H1 (cell line): Measurements from ENCODE around the gene CHAT. TPM values are rescaled to one million over a fixed set of nuclear protein-coding genes. Genes with fewer than 3 reads are reported as not detected.

Source experiments
- CTCF ChIA-PET: fragments of 300-600 bp; sonication (Branson Sonifier 250); formaldehyde crosslinking; loops from one replicate; lab custom pipeline; 2021; ENCODE audit not compliant: partially characterized antibody; lab: Charles Lee
- POLR2A ChIA-PET: fragments of 300-600 bp; sonication (Branson Sonifier 250); formaldehyde crosslinking; loops from one replicate; lab custom pipeline; 2021; ENCODE audit warnings: inconsistent platforms; ENCODE audit not compliant: partially characterized antibody; lab: Charles Lee
- DNase-seq, 2 experiments: peaks; one replicate each; pipeline versions ENCODE4 v3.0.0 to v3.0.0-alpha.2; 2010 to 2022; ENCODE audit warnings: low spot score in 2 of 2, low read depth in 1 of 2, mixed read lengths in 1 of 2
- FAIRE-seq: peaks from 2 replicates; lab custom pipeline; 2011; peaks lifted over from hg19 to GRCh38; lab: Jason Lieb, UNC
- H2AFZ ChIP-seq: 2 replicates; pipeline ENCODE4 v1.8.1; 2012; ENCODE audit warnings: low read length, inconsistent platforms
- H2AK5ac ChIP-seq: 2 replicates; pipeline ENCODE4 v1.6.1; 2013; ENCODE audit warnings: low read depth, low read length
- H2BK120ac ChIP-seq: replicated peaks from 2 replicates; pipeline ENCODE3; 2013; ENCODE audit warnings: low read depth, low read length, inconsistent platforms
- H2BK12ac ChIP-seq: 2 replicates; pipeline ENCODE4 v1.6.1; 2013; ENCODE audit warnings: low read depth, low read length
- H2BK15ac ChIP-seq: 2 replicates; pipeline ENCODE4 v1.6.1; 2013; ENCODE audit warnings: low read length
- H2BK20ac ChIP-seq: 2 replicates; pipeline ENCODE4 v1.6.1; 2013; ENCODE audit warnings: low read length
- H2BK5ac ChIP-seq: 2 replicates; pipeline ENCODE4 v1.6.1; 2013; ENCODE audit warnings: low read depth, low read length
- H3K14ac ChIP-seq: 2 replicates; pipeline ENCODE4 v1.6.1; 2013; ENCODE audit warnings: inconsistent platforms; ENCODE audit not compliant: insufficient read length
- H3K18ac ChIP-seq: 2 replicates; pipeline ENCODE4 v1.6.1; 2013; ENCODE audit warnings: low read length; ENCODE audit errors: extremely low read depth
- H3K23ac ChIP-seq: 2 replicates; pipeline ENCODE4 v1.6.1; 2013; ENCODE audit warnings: inconsistent platforms; ENCODE audit not compliant: insufficient read length
- H3K23me2 ChIP-seq: 2 replicates; pipeline ENCODE4 v1.6.1; 2013; ENCODE audit warnings: low read depth, low read length
- H3K27ac ChIP-seq: 2 replicates; pipeline ENCODE4 v1.6.1; 2011; ENCODE audit warnings: low read depth, low read length, inconsistent platforms
- H3K27me3 ChIP-seq, 4 experiments: replicated peaks in 1 of 4; 1 replicate in 1 of 4; 2 replicates in 3 of 4; pipeline versions ENCODE4 v1.6.1 to v1.8.1; 2011 to 2013; ENCODE audit warnings: low read length in 3 of 4, mild to moderate bottlenecking in 3 of 4, inconsistent platforms in 2 of 4, mixed read lengths in 2 of 4, moderate library complexity in 1 of 4; ENCODE audit not compliant: control insufficient read depth in 3 of 4, insufficient read depth in 3 of 4; ENCODE audit errors: extremely low read depth in 1 of 4
- H3K36me3 ChIP-seq, 4 experiments: 2 replicates each; pipeline versions ENCODE4 v1.6.1 to v1.8.1; 2011 to 2013; ENCODE audit warnings: mild to moderate bottlenecking in 4 of 4, low read length in 3 of 4, moderate library complexity in 2 of 4, control low read depth in 1 of 4, inconsistent platforms in 1 of 4; ENCODE audit not compliant: insufficient read depth in 4 of 4, control insufficient read depth in 2 of 4
- H3K4ac ChIP-seq: replicated peaks from 2 replicates; pipeline ENCODE3; 2013; ENCODE audit warnings: low read length, low read depth, mixed read lengths, inconsistent platforms; ENCODE audit not compliant: insufficient read length
- H3K4me1 ChIP-seq, 4 experiments: replicated peaks in 1 of 4; 1 replicate in 1 of 4; 2 replicates in 3 of 4; pipeline versions ENCODE4 v1.6.1 to v1.8.1; 2011 to 2013; ENCODE audit warnings: low read length in 3 of 4, inconsistent platforms in 2 of 4, mixed read lengths in 1 of 4; ENCODE audit not compliant: insufficient read depth in 4 of 4, control insufficient read depth in 3 of 4
- H3K4me2 ChIP-seq, 2 experiments: 2 replicates each; pipeline versions ENCODE4 v1.6.1 to v1.8.1; 2011 to 2013; ENCODE audit warnings: low read depth in 2 of 2, low read length in 2 of 2, control low read depth in 1 of 2, inconsistent platforms in 1 of 2, mild to moderate bottlenecking in 1 of 2; ENCODE audit not compliant: insufficient read depth in 1 of 2
- H3K4me3 ChIP-seq, 4 experiments: fragments of 200-600, 300-600 bp in 1 of 4; sonication (generic), shearing (Covaris generic), sonication (Bioruptor Twin) in 1 of 4; 2 replicates each; pipeline versions ENCODE4 v1.5.1 to v1.8.1; 2011 to 2016; ENCODE audit warnings: low read length in 4 of 4, low read depth in 3 of 4, control low read depth in 2 of 4, inconsistent platforms in 2 of 4, mild to moderate bottlenecking in 2 of 4, mixed read lengths in 1 of 4, moderate library complexity in 1 of 4; ENCODE audit not compliant: insufficient read depth in 2 of 4; ENCODE audit errors: extremely low read depth in 1 of 4
- H3K56ac ChIP-seq: replicated peaks from 2 replicates; pipeline ENCODE3; 2013; ENCODE audit warnings: low read depth, mild to moderate bottlenecking, mixed read lengths, low read length, inconsistent platforms; ENCODE audit not compliant: insufficient read length
- H3K79me1 ChIP-seq: 2 replicates; pipeline ENCODE4 v1.6.1; 2013; ENCODE audit warnings: low read depth, low read length, control low read depth
- H3K79me2 ChIP-seq, 2 experiments: 2 replicates each; pipeline versions ENCODE4 v1.6.1 to v1.8.1; 2012 to 2013; ENCODE audit warnings: low read length in 2 of 2, mild to moderate bottlenecking in 2 of 2, inconsistent platforms in 1 of 2; ENCODE audit not compliant: insufficient read depth in 2 of 2, control insufficient read depth in 1 of 2
- H3K9ac ChIP-seq, 4 experiments: replicated peaks in 1 of 4; 1 replicate in 1 of 4; 2 replicates in 3 of 4; pipeline versions ENCODE4 v1.6.1 to v1.8.1; 2011 to 2013; ENCODE audit warnings: low read depth in 3 of 4, low read length in 3 of 4, control low read depth in 2 of 4, mild to moderate bottlenecking in 2 of 4, moderate library complexity in 2 of 4, inconsistent platforms in 1 of 4; ENCODE audit errors: extremely low read depth in 1 of 4
- H3K9me3 ChIP-seq, 2 experiments: 2 replicates each; pipeline versions ENCODE4 v1.6.1 to v1.8.1; 2012 to 2013; ENCODE audit warnings: mild to moderate bottlenecking in 2 of 2, moderate library complexity in 2 of 2, control low read depth in 1 of 2, inconsistent platforms in 1 of 2, low read depth in 1 of 2, low read length in 1 of 2, mixed read lengths in 1 of 2; ENCODE audit not compliant: insufficient read depth in 2 of 2
- H4K20me1 ChIP-seq, 2 experiments: replicated peaks in 1 of 2; 2 replicates each; pipeline versions ENCODE3 to v1.8.1; 2011 to 2013; ENCODE audit warnings: inconsistent platforms in 2 of 2, low read length in 2 of 2, mild to moderate bottlenecking in 1 of 2; ENCODE audit not compliant: insufficient read depth in 2 of 2, control insufficient read depth in 1 of 2
- H4K5ac ChIP-seq: 2 replicates; pipeline ENCODE4 v1.6.1; 2013; ENCODE audit warnings: low read length, low read depth, mixed read lengths, inconsistent platforms; ENCODE audit not compliant: insufficient read length
- H4K8ac ChIP-seq: 2 replicates; pipeline ENCODE4 v1.8.0; 2013; ENCODE audit warnings: mild to moderate bottlenecking, moderate library complexity, low read length, inconsistent platforms; ENCODE audit not compliant: insufficient read depth; ENCODE audit errors: extremely low read depth
- H4K91ac ChIP-seq: replicated peaks from 2 replicates; pipeline ENCODE3; 2013; ENCODE audit warnings: low read length, mixed read lengths, inconsistent platforms; ENCODE audit not compliant: insufficient read length
- CHD1 ChIP-seq: IDR thresholded peaks from 2 replicates; pipeline ENCODE4 v1.6.1; 2012; ENCODE audit warnings: low read depth, low read length, improper control_type of control experiment
- CHD2 ChIP-seq: IDR thresholded peaks from 2 replicates; pipeline ENCODE4 v1.6.1; 2012; ENCODE audit warnings: low read length, improper control_type of control experiment
- EP300 ChIP-seq, 2 experiments: IDR thresholded peaks; 1 replicate in 1 of 2; 2 replicates in 1 of 2; pipeline ENCODE4 v1.6.1; 2011 to 2012; ENCODE audit warnings: low read depth in 2 of 2, low read length in 2 of 2, mild to moderate bottlenecking in 2 of 2, borderline replicate concordance in 1 of 2, inconsistent platforms in 1 of 2, moderate library complexity in 1 of 2
- GABPA ChIP-seq: IDR thresholded peaks from 2 replicates; pipeline ENCODE4 v1.6.1; 2011; ENCODE audit warnings: mild to moderate bottlenecking, low read length, moderate library complexity, borderline replicate concordance; ENCODE audit not compliant: insufficient read depth
- NANOG ChIP-seq: IDR thresholded peaks from 2 replicates; pipeline ENCODE4 v1.6.1; 2011; ENCODE audit warnings: low read length, low read depth, mild to moderate bottlenecking, inconsistent platforms; ENCODE audit not compliant: insufficient read depth, poor library complexity, severe bottlenecking
- WGBS, 2 experiments: shearing (Covaris generic) in 1 of 2; methylation state at CpG; one replicate each; pipeline versions ENCODE4 v1.1.6 to v1.1.7; 2013 to 2015; ENCODE audit warnings: low lambda C conversion rate in 2 of 2, mixed read lengths in 2 of 2, inconsistent platforms in 1 of 2, low coverage in 1 of 2, missing lambda C conversion rate in 1 of 2; ENCODE audit not compliant: insufficient replicate concordance in 2 of 2, insufficient coverage in 1 of 2, insufficient read length in 1 of 2; ENCODE audit errors: extremely low coverage in 1 of 2, missing lambda C conversion rate in 1 of 2; 5-methylcytosine and 5-hydroxymethylcytosine counted together
- polyA plus RNA-seq, 7 experiments: library from polyadenylated mRNA; depleted of rRNA in 3 of 7; stranded (reverse) in 5 of 7; unstranded in 2 of 7; fragments of >200 nt in 5 of 7; fragments of 200-250 nt in 2 of 7; gene quantifications; 1 replicate in 5 of 7; 2 replicates in 1 of 7; 4 replicates in 1 of 7; pipeline versions ENCODE4 v1.2.1 to v1.2.3, GENCODE V29; 2011 to 2013; ENCODE audit warnings: missing spikeins in 2 of 7, mixed read lengths in 2 of 7
- total RNA-seq: library from RNA; stranded (reverse); fragmentation: NEBNext Ultra II Directional; extraction: Animal tissue kit (Norgen Biotek cat#: 25700); gene quantifications from 2 replicates; pipeline ENCODE4 v1.2.1, GENCODE V29; 2021

The CHAT gene
- total and polyA plus RNA-seq, 2 of the 8 experiments (the other 6 are each of a cell fraction or from before 2014, with no cell fraction given): not detected

DNA sequence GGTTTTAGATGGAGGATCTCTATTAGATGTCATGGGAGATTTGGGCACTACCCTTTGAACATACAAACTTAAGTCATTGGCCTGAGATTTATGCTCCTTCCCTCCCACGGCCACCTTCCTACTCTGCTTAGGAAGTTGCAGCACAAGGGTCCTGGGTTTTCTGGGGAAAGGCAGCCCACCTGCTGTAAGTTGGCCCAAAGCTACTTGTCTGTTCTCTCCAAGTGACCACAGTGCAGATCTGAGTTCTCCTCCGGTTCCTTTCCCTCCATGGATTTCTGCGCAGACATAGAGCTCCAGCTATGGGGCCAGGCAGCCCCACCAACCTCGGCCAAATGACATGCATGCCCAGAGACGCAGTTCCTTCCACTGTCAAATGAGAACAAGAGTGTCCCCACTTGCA, 52.8 kb downstream of the CHAT start:
- Histone ChIP-seq H3K27me3 (0 out of 7 replicates have a peak, but pooled peaks cover 0 to 4% (median 2%) of the 10 kb centered on the region in 4 experiments), H3K18ac (no peak overlapping the region), H2AK5ac (no peak overlapping the region), H2BK5ac (no peak overlapping the region), H2BK120ac (no peak overlapping the region), H3K23ac (no peak overlapping the region), H4K91ac (no peak overlapping the region), H3K36me3 (no peaks in the 10 kb centered on the region), H3K27ac (no peak overlapping the region), H4K20me1 (no peaks in the 10 kb centered on the region), H4K8ac (no peak overlapping the region), H3K79me1 (no peaks in the 10 kb centered on the region), H3K9me3 (no peaks in the 10 kb centered on the region), H3K4ac (no peak overlapping the region), H2AFZ (no peak overlapping the region), H2BK20ac (no peak overlapping the region), H3K14ac (no peak overlapping the region), H3K4me3 (no peak overlapping the region), H3K4me2 (no peak overlapping the region), H4K5ac (no peak overlapping the region), H3K9ac (no peak overlapping the region), H3K4me1 (no peaks in the 10 kb centered on the region), H3K23me2 (no peaks in the 10 kb centered on the region), H3K79me2 (no peaks in the 10 kb centered on the region), H3K56ac (no peak overlapping the region), H2BK15ac (no peak overlapping the region), H2BK12ac (no peak overlapping the region)
- DNase-seq (peak in 1 of 2 experiments; percentile 20), FAIRE-seq (no peak)
- ChIA-PET POLR2A (no interaction called here), CTCF (interaction anchor here (1.6 kb wide), 1 partner anchor 16 kb away, joined by 3 read pairs; no protein-coding TSS in a partner anchor)
- TF ChIP-seq EP300 (IDR thresholded peaks at IDR 0.05; ENCODE audit: borderline replicate concordance in 1 of 2, low read depth in 2 of 2, low read length in 2 of 2): no peak
- TF ChIP-seq NANOG: no peak
- TF ChIP-seq CHD1: no peak
- TF ChIP-seq CHD2: no peak
- no peak for TF ChIP-seq GABPA
- whole genome bisulfite sequencing, 2 experiments: 85% methylated on average over 5 of the region's 5 CpGs; no CpG with 5 or more reads in 1 of the 2 experiments
